ENCODE results near the gene ANKRD22.
"Not testable (repeated sequence)": the region's sequence is repeated elsewhere in the genome, so short reads cannot be mapped to it uniquely, and the experiment has no call there.

The ANKRD22 gene

GRCh38 chr10:88877298-88877697 lies 25.7 kb upstream of the ANKRD22 start:
- no peak for DNase-seq

- no peak for DNase-seq
Observed at GRCh38 chr10:88875081-88875480, 23.4 kb upstream of the ANKRD22 start.

- DNase-seq = no peak
Observed at GRCh38 chr10:88874281-88874680, 22.6 kb upstream of the ANKRD22 start.

- no peak for DNase-seq
Observed at GRCh38 chr10:88873757-88874156, 22.1 kb upstream of the ANKRD22 start.

GRCh38 chr10:88870089-88870488 lies 18.4 kb upstream of the ANKRD22 start:
- DNase-seq = no peak

- DNase-seq = no peak
Observed at GRCh38 chr10:88866454-88866853, 14.8 kb upstream of the ANKRD22 start.

- no peak for DNase-seq
Observed at GRCh38 chr10:88865281-88865876, 13.7 kb upstream of the ANKRD22 start.

GRCh38 chr10:88861036-88861435 lies 9.4 kb upstream of the ANKRD22 start:
- no peak for DNase-seq

GRCh38 chr10:88858491-88858890 lies 6.8 kb upstream of the ANKRD22 start:
- DNase-seq = no peak

GRCh38 chr10:88857831-88858230 lies 6.2 kb upstream of the ANKRD22 start:
- no peak for DNase-seq

- DNase-seq = no peak
Observed at GRCh38 chr10:88854684-88855083, 3.0 kb upstream of the ANKRD22 start.

- DNase-seq = no peak
Observed at GRCh38 chr10:88853155-88853881, 1.7 kb upstream of the ANKRD22 start.

- DNase-seq = no peak
Observed at GRCh38 chr10:88852327-88852726, 683 bp upstream of the ANKRD22 start.

- DNase-seq = no peak
Observed at GRCh38 chr10:88850712-88851111, 932 bp downstream of the ANKRD22 start.

GRCh38 chr10:88849234-88849633 lies 2.4 kb downstream of the ANKRD22 start:
- DNase-seq = no peak

- DNase-seq = no peak
Observed at GRCh38 chr10:88848499-88848898, 3.1 kb downstream of the ANKRD22 start.

GRCh38 chr10:88843171-88843570 lies 8.5 kb downstream of the ANKRD22 start:
- no peak for DNase-seq

GRCh38 chr10:88841316-88842111 lies 10.1 kb downstream of the ANKRD22 start:
- DNase-seq = no peak

GRCh38 chr10:88840881-88841280 lies 10.8 kb downstream of the ANKRD22 start:
- no peak for DNase-seq

- no peak for DNase-seq
Observed at GRCh38 chr10:88840104-88840503, 11.5 kb downstream of the ANKRD22 start.

GRCh38 chr10:88838766-88839350 lies 12.8 kb downstream of the ANKRD22 start:
- no peak for DNase-seq

- DNase-seq = not testable (repeated sequence)
Observed at GRCh38 chr10:88837632-88838031, 14.0 kb downstream of the ANKRD22 start.

GRCh38 chr10:88835910-88836221 lies 15.8 kb downstream of the ANKRD22 start:
- DNase-seq = no peak

All from effector CD4-positive, alpha-beta T cell (primary cell).